HEK293 (cell line): ENCODE results near the gene MEG3.

ENCODE experiments used
- CTCF ChIA-PET: fragments of 350-600 bp; formaldehyde crosslinking; extraction: SDS; loops from one replicate; lab custom pipeline; 2021; ENCODE audit warnings: antibody characterized with exemption; lab: Yijun Ruan, JAX
- POLR2A ChIA-PET: fragments of 300-600 bp; formaldehyde crosslinking; extraction: SDS; loops from one replicate; lab custom pipeline; 2020; ENCODE audit warnings: antibody characterized with exemption, inconsistent platforms; lab: Yijun Ruan, JAX
- H3K27ac ChIP-seq: fragments of 200-500 bp; sonication (Bioruptor generic); 2 replicates; pipeline ENCODE4 v1.5.1; 2014; ENCODE audit warnings: low read depth, low read length, control low read depth, inconsistent platforms; ENCODE audit errors: extremely low read depth
- H3K36me3 ChIP-seq, 2 experiments: fragments of 200-500 bp in 1 of 2; sonication (Bioruptor generic) in 1 of 2; 1 replicate in 1 of 2; 2 replicates in 1 of 2; pipeline ENCODE4 v1.5.1; 2014 to 2017; ENCODE audit warnings: inconsistent platforms in 2 of 2, low read length in 2 of 2; ENCODE audit not compliant: control insufficient read depth in 2 of 2, insufficient read depth in 1 of 2
- H3K4me1 ChIP-seq: fragments of 200-500 bp; sonication (Bioruptor generic); 2 replicates; pipeline ENCODE4 v1.5.1; 2014; ENCODE audit warnings: mild to moderate bottlenecking, low read length, inconsistent platforms; ENCODE audit not compliant: control insufficient read depth, insufficient read depth
- H3K4me3 ChIP-seq: 2 replicates; pipeline ENCODE4 v1.5.1; 2011; ENCODE audit warnings: low read depth, mild to moderate bottlenecking, control low read depth, low read length, moderate library complexity
- H3K9me3 ChIP-seq: fragments of 200-500 bp; sonication (Bioruptor generic); 2 replicates; pipeline ENCODE4 v1.5.1; 2014; ENCODE audit warnings: low read depth, low read length, inconsistent platforms; ENCODE audit not compliant: control insufficient read depth, insufficient read depth
- GLI2 ChIP-seq: fragments of 450-650 bp; formaldehyde crosslinking; IDR thresholded peaks from 2 replicates; pipeline ENCODE4; 2017; ENCODE audit warnings: missing biosample characterization, missing genetic modification characterization, low read depth, borderline replicate concordance
- KLF10 ChIP-seq: fragments of 450-650 bp; IDR thresholded peaks from 2 replicates; pipeline ENCODE4 v1.5.1; 2018; ENCODE audit warnings: missing biosample characterization, mild to moderate bottlenecking, missing genetic modification characterization
- KLF16 ChIP-seq: fragments of 450-650 bp; formaldehyde crosslinking; IDR thresholded peaks from 2 replicates; pipeline ENCODE4 v1.5.1; 2017; ENCODE audit warnings: missing biosample characterization, missing genetic modification characterization
- KLF7 ChIP-seq: fragments of 450-650 bp; formaldehyde crosslinking; IDR thresholded peaks from 2 replicates; pipeline ENCODE4 v1.5.1; 2016; ENCODE audit warnings: missing biosample characterization, missing genetic modification characterization, borderline replicate concordance
- PRDM2 ChIP-seq: fragments of 450-650 bp; formaldehyde crosslinking; IDR thresholded peaks from 2 replicates; pipeline ENCODE4 v1.5.1; 2016; ENCODE audit warnings: missing biosample characterization, missing genetic modification characterization, borderline replicate concordance
- ZBTB48 ChIP-seq: fragments of 450-650 bp; formaldehyde crosslinking; IDR thresholded peaks from 2 replicates; pipeline ENCODE4 v1.5.1; 2016; ENCODE audit warnings: missing biosample characterization, missing genetic modification characterization
- ZBTB8A ChIP-seq: fragments of 450-650 bp; formaldehyde crosslinking; IDR thresholded peaks from 2 replicates; pipeline ENCODE4 v1.5.1; 2016; ENCODE audit warnings: missing biosample characterization, missing genetic modification characterization
- ZNF10 ChIP-seq: fragments of 450-650 bp; formaldehyde crosslinking; IDR thresholded peaks from 2 replicates; pipeline ENCODE4 v1.5.1; 2017; ENCODE audit warnings: missing biosample characterization, missing genetic modification characterization
- ZNF132 ChIP-seq: fragments of 450-650 bp; formaldehyde crosslinking; IDR thresholded peaks from 2 replicates; pipeline ENCODE4 v1.5.1; 2017; ENCODE audit warnings: missing biosample characterization, missing genetic modification characterization, borderline replicate concordance
- ZNF133 ChIP-seq: fragments of 450-650 bp; formaldehyde crosslinking; IDR thresholded peaks from 2 replicates; pipeline ENCODE4 v1.5.1; 2016; ENCODE audit warnings: missing biosample characterization, missing genetic modification characterization
- ZNF19 ChIP-seq: fragments of 450-650 bp; formaldehyde crosslinking; IDR thresholded peaks from 2 replicates; pipeline ENCODE4; 2016; ENCODE audit warnings: missing biosample characterization, missing genetic modification characterization, low read depth
- ZNF558 ChIP-seq: fragments of 450-650 bp; formaldehyde crosslinking; IDR thresholded peaks from 2 replicates; pipeline ENCODE4 v1.5.1; 2016; ENCODE audit warnings: missing biosample characterization, missing genetic modification characterization
- ZNF596 ChIP-seq: fragments of 450-650 bp; IDR thresholded peaks from 2 replicates; pipeline ENCODE4 v1.5.0; 2018; ENCODE audit warnings: missing biosample characterization, mild to moderate bottlenecking, missing genetic modification characterization, moderate library complexity
- ZNF623 ChIP-seq: fragments of 450-650 bp; formaldehyde crosslinking; IDR thresholded peaks from 2 replicates; pipeline ENCODE4 v1.5.1; 2016; ENCODE audit warnings: missing biosample characterization, missing genetic modification characterization
- ZNF654 ChIP-seq: fragments of 450-650 bp; formaldehyde crosslinking; IDR thresholded peaks from 2 replicates; pipeline ENCODE4 v1.5.1; 2016; ENCODE audit warnings: low read depth, missing biosample characterization, missing genetic modification characterization
- ZNF658 ChIP-seq: fragments of 450-650 bp; formaldehyde crosslinking; IDR thresholded peaks from 2 replicates; pipeline ENCODE4; 2016; ENCODE audit warnings: missing biosample characterization, missing genetic modification characterization
- TF ChIP-seq, protein P1 (sequence below): fragments of 450-650 bp; formaldehyde crosslinking; IDR thresholded peaks from 2 replicates; pipeline ENCODE4 v1.5.1; 2016; ENCODE audit warnings: missing biosample characterization, missing genetic modification characterization

MEG3 gene

DNA sequence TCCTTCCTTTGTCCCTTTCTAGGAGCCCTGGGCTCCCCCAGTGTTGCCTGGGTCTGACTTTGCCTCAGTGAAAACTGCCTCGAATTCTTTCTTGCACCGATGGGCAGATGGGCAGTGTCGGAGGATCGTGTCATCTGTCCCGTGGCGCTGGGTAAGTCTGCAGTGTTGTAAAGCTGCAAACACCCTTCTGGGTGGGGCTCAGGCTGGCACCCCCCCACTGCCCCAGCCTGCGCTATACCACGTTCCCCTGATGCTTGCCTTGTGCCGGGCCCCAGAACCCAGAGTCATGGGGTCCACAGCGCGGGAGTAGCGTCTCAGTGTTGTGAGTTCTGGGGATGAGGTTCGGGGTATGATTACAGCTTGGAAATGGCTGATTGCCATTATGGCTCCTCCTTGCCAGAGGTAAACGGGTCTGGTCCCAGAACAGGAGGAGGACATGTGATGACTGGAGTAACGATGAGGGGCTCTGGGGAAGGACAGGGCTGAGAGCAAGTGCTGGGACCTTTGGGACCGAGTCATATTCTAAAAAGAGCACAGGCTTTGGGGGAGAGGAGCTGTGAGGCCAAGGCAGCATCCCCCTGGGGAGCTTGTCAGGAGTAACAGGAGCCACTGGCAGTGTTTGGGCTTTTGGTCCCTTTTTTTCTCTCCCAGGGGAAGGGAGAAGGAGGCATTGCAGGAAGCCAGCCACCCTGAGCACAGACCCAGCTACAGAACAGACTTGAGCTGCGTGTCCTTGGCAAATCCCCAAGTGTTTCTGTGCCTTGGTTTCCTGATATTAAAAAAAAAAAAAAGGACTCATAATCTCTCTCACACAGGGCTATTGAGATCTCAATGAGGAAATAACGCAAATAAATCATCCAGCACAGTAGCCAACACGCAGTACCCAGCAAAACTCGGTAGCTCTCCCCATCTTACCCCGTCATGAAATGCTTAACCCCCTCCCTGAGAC lies 73.3 kb downstream of the MEG3 start (continued):
- TF ChIP-seq ZNF10 (tag by site-specific recombination): no peak
- no peak for TF ChIP-seq ZNF558
- TF ChIP-seq KLF7 (tag by site-specific recombination): no peak
- TF ChIP-seq ZNF132: no peak
- TF ChIP-seq KLF16 (tag by site-specific recombination): no peak
- no peak for TF ChIP-seq ZNF133 (tag by site-specific recombination)
- TF ChIP-seq ZNF19 (tag by site-specific recombination): no peak

DNA sequence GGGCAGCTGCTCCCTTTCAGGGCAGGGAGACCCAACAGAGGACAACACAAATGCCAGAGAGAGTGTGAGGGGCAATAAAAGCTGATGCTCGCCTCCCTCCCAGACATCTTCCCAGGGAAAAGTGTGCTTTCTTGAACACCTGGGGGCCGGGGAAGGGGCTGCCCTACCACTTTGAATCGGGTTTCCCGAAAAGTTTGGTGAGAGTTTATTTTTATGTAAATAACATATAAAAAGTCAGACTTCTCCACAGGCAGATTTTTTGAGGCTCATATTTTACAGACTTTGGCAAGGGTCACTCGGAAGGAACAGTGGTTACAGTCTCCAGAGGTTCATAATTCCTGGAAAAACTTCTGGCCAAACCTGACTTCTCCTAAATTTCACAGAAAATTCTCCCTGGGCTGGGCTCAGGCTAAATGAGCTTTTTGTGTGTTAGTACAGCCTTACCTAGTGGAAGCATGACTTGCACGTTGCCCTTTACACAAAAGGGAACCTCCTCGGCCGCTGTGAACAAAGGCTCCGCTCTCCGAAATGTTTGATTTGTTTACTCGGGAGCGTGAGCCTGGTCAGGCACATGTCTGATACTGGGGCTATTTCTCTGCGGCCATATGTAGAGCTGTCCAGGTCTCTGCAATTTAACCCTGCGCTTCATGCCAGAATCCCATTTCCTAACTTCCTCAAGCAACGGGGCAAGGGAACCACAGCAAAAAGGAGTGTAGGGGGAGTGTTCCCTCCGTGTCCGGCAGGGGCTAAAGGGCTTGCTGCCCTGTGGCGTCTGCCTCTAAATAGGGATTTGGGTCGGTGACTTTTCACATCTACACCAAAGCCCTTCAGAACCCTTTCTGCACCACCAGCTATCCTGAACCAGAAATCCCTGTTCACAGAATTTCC lies 74.2 kb downstream of the MEG3 start:
- POLR2A ChIA-PET: no interaction called here
- H3K36me3 ChIP-seq: no peaks in the 10 kb centered on the region
- TF ChIP-seq ZNF596 (tag by site-specific recombination): no peak
- TF ChIP-seq, all 188 proteins: peak for 0
- H3K4me1 ChIP-seq: no peaks in the 10 kb centered on the region
- CTCF ChIA-PET: interaction anchor here (0.6 to 2.9 kb wide), 11 partner anchors 12 to 515 kb away, joined by 3 to 12 read pairs (median 4); no protein-coding TSS in a partner anchor
- no peaks in the 10 kb centered on the region for H3K9me3 ChIP-seq
- no peak overlapping the region for H3K4me3 ChIP-seq
- H3K27ac ChIP-seq: no peak overlapping the region

DNA sequence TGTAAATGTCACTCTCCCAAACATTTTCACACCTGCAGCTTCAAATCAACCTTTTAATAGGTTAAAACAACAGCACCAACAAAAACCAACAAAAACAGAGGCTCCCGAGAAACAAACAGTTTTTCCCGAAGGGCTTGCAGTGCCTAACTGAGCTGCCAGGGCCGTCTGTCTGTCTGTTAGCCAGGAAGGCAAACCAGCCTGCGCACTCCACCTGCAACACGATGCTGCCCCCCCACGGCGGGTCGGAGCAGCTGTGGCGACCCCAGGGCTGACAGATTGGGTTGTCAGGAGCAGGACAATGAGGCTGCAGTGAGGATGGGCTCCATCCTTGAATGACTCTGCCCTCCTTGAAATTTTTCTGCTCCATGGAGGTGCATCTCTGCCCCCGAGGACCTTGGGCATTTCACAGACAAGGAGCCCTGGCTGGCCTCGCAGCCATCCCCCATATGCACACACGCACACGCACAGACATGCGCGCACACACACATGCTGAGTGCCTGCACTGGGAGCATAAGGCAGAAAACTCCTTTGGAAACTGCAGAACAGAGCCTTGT lies 75.0 kb downstream of the MEG3 start:
- H3K27ac ChIP-seq: no peak overlapping the region
- H3K4me3 ChIP-seq: no peak overlapping the region
- H3K9me3 ChIP-seq: no peaks in the 10 kb centered on the region
- H3K4me1 ChIP-seq: no peaks in the 10 kb centered on the region
- no peaks in the 10 kb centered on the region for H3K36me3 ChIP-seq
- TF ChIP-seq ZNF654 (tag by site-specific recombination) (0 out of 2 replicates have a peak, but pooled peaks have one; percentile 20), ZNF658 (no peak), ZNF596 (tag by site-specific recombination) (no peak), PRDM2 (tag by site-specific recombination) (no peak), ZBTB8A (no peak), KLF10 (no peak), GLI2 (tag by site-specific recombination) (no peak), ZBTB48 (tag by site-specific recombination) (no peak), ZNF623 (tag by site-specific recombination) (no peak)
- TF ChIP-seq, protein P1, sequence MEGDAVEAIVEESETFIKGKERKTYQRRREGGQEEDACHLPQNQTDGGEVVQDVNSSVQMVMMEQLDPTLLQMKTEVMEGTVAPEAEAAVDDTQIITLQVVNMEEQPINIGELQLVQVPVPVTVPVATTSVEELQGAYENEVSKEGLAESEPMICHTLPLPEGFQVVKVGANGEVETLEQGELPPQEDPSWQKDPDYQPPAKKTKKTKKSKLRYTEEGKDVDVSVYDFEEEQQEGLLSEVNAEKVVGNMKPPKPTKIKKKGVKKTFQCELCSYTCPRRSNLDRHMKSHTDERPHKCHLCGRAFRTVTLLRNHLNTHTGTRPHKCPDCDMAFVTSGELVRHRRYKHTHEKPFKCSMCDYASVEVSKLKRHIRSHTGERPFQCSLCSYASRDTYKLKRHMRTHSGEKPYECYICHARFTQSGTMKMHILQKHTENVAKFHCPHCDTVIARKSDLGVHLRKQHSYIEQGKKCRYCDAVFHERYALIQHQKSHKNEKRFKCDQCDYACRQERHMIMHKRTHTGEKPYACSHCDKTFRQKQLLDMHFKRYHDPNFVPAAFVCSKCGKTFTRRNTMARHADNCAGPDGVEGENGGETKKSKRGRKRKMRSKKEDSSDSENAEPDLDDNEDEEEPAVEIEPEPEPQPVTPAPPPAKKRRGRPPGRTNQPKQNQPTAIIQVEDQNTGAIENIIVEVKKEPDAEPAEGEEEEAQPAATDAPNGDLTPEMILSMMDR (tag by site-specific recombination): peak; percentile 56; the same call in 1 of the 2 replicates
- TF ChIP-seq, all 188 proteins: peak for 2
- CTCF ChIA-PET: interaction anchor here (0.6 to 2.9 kb wide), 7 partner anchors 44 to 516 kb away, joined by 3 to 12 read pairs (median 5); no protein-coding TSS in a partner anchor
- POLR2A ChIA-PET: no interaction called here
